ENCODE results near the gene WFIKKN1. TPM values are rescaled to one million over a fixed set of nuclear protein-coding genes. Genes with fewer than 3 reads are reported as not detected.

Gene WFIKKN1
- total RNA-seq, 2 experiments from 2014 or later, result 0.47 to 1.2 TPM

- Histone ChIP-seq H3K36me3 (ENCODE audit: insufficient read depth, low read length) (peaks cover 16% of the 10 kb centered on the region), H3K4me2 (ENCODE audit: low read length) (peak within 1 kb of the TSS; percentile 77), H4K20me1 (ENCODE audit: insufficient read depth, low read length) (no peaks in the 10 kb centered on the region), H3K27ac (ENCODE audit: low read depth, low read length, poor library complexity, severe bottlenecking) (peak within 1 kb of the TSS; percentile 66), H2AFZ (ENCODE audit: low read length) (peak within 1 kb of the TSS; percentile 13; the same call in 1 of the 2 replicates), H3K9me3 (ENCODE audit: low read length) (no peaks in the 10 kb centered on the region), H3K4me1 (ENCODE audit: insufficient read depth, low read length, poor library complexity, severe bottlenecking) (peaks cover 25% of the 10 kb centered on the region), H3K9me2 (ENCODE audit: insufficient read depth, low read length) (no peaks in the 10 kb centered on the region), H3K79me2 (ENCODE audit: insufficient read depth, low read depth, low read length) (peaks cover 4% of the 10 kb centered on the region; the same call in 1 of the 2 replicates), H3K4me3 (ENCODE audit: low read depth, low read length, poor library complexity, severe bottlenecking) (peak within 1 kb of the TSS; percentile 70)
- intact Hi-C loops (cut with micrococcal nuclease; ENCODE audit: unreplicated experiment), result loop anchor here (2.0 kb wide), 1 partner anchor 20 kb away; the partner anchor contains the start of gene RHOT2
- ChIA-PET CTCF (ENCODE audit: unreplicated experiment) (no interaction called here), POLR2A (no interaction called here)
- no peak for TF ChIP-seq EZH2phosphoT487 (IDR thresholded peaks at IDR 0.05; ENCODE audit: borderline replicate concordance, low read depth, low read length)
- TF ChIP-seq, protein P1, sequence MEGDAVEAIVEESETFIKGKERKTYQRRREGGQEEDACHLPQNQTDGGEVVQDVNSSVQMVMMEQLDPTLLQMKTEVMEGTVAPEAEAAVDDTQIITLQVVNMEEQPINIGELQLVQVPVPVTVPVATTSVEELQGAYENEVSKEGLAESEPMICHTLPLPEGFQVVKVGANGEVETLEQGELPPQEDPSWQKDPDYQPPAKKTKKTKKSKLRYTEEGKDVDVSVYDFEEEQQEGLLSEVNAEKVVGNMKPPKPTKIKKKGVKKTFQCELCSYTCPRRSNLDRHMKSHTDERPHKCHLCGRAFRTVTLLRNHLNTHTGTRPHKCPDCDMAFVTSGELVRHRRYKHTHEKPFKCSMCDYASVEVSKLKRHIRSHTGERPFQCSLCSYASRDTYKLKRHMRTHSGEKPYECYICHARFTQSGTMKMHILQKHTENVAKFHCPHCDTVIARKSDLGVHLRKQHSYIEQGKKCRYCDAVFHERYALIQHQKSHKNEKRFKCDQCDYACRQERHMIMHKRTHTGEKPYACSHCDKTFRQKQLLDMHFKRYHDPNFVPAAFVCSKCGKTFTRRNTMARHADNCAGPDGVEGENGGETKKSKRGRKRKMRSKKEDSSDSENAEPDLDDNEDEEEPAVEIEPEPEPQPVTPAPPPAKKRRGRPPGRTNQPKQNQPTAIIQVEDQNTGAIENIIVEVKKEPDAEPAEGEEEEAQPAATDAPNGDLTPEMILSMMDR (conservative IDR thresholded peaks at IDR 0.05; ENCODE audit: low read length), result no peak
- peak; percentile 94 for DNase-seq (ENCODE audit: low spot score)
- BruUV-seq (replicated peaks), result TSS peak; percentile 75
These were observed 18.2 kb downstream of the WFIKKN1 start, which contains the start of gene WDR90 for GRCh38 chr16:648781-649589. Gene WDR90, plus strand, starts transcription at chr16:649365. Its CDS starts 52 bp downstream, at chr16:649417.

- no TSS peak for BruUV-seq (replicated peaks)
- Histone ChIP-seq H4K20me1 (ENCODE audit: insufficient read depth, low read length) (no peaks in the 10 kb centered on the region), H3K4me3 (ENCODE audit: low read depth, low read length, poor library complexity, severe bottlenecking) (peak overlapping the region; percentile 70), H3K27ac (ENCODE audit: low read depth, low read length, poor library complexity, severe bottlenecking) (peak overlapping the region; percentile 31), H3K9me2 (ENCODE audit: insufficient read depth, low read length) (no peaks in the 10 kb centered on the region), H3K4me2 (ENCODE audit: low read length) (peak overlapping the region; percentile 77), H3K9me3 (ENCODE audit: low read length) (no peaks in the 10 kb centered on the region), H3K4me1 (ENCODE audit: insufficient read depth, low read length, poor library complexity, severe bottlenecking) (peaks cover 25% of the 10 kb centered on the region), H2AFZ (ENCODE audit: low read length) (peak overlapping the region; percentile 13; the same call in 1 of the 2 replicates), H3K79me2 (ENCODE audit: insufficient read depth, low read depth, low read length) (peaks cover 4% of the 10 kb centered on the region; the same call in 1 of the 2 replicates), H3K36me3 (ENCODE audit: insufficient read depth, low read length) (peaks cover 16% of the 10 kb centered on the region)
- TF ChIP-seq, protein P1 (conservative IDR thresholded peaks at IDR 0.05; ENCODE audit: low read length), result no peak
- no peak for TF ChIP-seq EZH2phosphoT487 (IDR thresholded peaks at IDR 0.05; ENCODE audit: borderline replicate concordance, low read depth, low read length)
- DNase-seq (ENCODE audit: low spot score), result peak; percentile 30
- ChIA-PET CTCF (ENCODE audit: unreplicated experiment) (no interaction called here), POLR2A (no interaction called here)
- intact Hi-C loops (cut with micrococcal nuclease; ENCODE audit: unreplicated experiment), result loop anchor here (2.0 kb wide), 1 partner anchor 19 kb away; the partner anchor contains the start of gene RHOT2
These were observed 18.8 kb downstream of the WFIKKN1 start for GRCh38 chr16:649631-650030.

DNA sequence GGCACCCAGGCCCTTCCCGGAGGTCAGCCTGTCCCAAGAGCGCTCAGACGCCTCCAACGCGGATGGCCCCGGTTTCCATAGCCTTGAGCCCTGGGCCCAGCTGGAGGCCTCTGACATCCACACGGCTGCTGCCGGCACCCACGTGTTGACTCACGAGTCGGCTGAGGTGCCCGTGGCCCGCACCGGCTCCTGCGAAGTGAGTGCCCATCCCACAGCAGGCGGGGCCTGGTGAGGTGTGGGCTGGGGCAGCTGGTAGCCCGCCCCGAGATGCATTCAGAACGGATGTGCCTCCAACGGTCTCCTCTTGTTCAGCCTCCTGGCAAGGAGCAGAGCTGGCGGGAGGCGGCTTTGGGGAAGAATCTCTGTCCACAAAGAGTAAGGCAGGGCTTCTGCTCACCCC, 21.1 kb downstream of the WFIKKN1 start:
- peaks cover 4% of the 10 kb centered on the region; the same call in 1 of the 2 replicates for H3K79me2 ChIP-seq (ENCODE audit: insufficient read depth, low read depth, low read length)
- no peak overlapping the region for H3K4me2 ChIP-seq (ENCODE audit: low read length)
- ChIA-PET CTCF (ENCODE audit: unreplicated experiment) (no interaction called here), POLR2A (no interaction called here)
- no peak for TF ChIP-seq EZH2phosphoT487 (IDR thresholded peaks at IDR 0.05; ENCODE audit: borderline replicate concordance, low read depth, low read length)
- TF ChIP-seq, protein P1 (conservative IDR thresholded peaks at IDR 0.05; ENCODE audit: low read length), result no peak
- H3K9me2 ChIP-seq (ENCODE audit: insufficient read depth, low read length), result no peaks in the 10 kb centered on the region
- H3K27ac ChIP-seq (ENCODE audit: low read depth, low read length, poor library complexity, severe bottlenecking), result no peak overlapping the region
- H3K4me1 ChIP-seq (ENCODE audit: insufficient read depth, low read length, poor library complexity, severe bottlenecking), result peaks cover 25% of the 10 kb centered on the region
- intact Hi-C loops (cut with micrococcal nuclease; ENCODE audit: unreplicated experiment), result no loop called here
- DNase-seq (ENCODE audit: low spot score), result no peak
- peaks cover 25% of the 10 kb centered on the region for H3K36me3 ChIP-seq (ENCODE audit: insufficient read depth, low read length)
- H3K9me3 ChIP-seq (ENCODE audit: low read length), result no peaks in the 10 kb centered on the region
- no peaks in the 10 kb centered on the region for H4K20me1 ChIP-seq (ENCODE audit: insufficient read depth, low read length)
- H3K4me3 ChIP-seq (ENCODE audit: low read depth, low read length, poor library complexity, severe bottlenecking), result no peak overlapping the region
- BruUV-seq (replicated peaks), result no TSS peak
- H2AFZ ChIP-seq (ENCODE audit: low read length), result no peak overlapping the region
